Subcutaneous adipose tissue (tissue), 4 donors: ENCODE measurements around the gene RNF113B. TPM values are rescaled to one million over a fixed set of nuclear protein-coding genes. Genes with fewer than 3 reads are reported as not detected.

Experiments
- CTCF ChIP-seq: fragments of 450-650 bp; IDR thresholded peaks from one replicate; pipeline ENCODE4 v1.5.1; 2016; ENCODE audit warnings: low read depth, mild to moderate bottlenecking, control low read depth, antibody characterized with exemption, moderate library complexity
- total RNA-seq, 4 donors: library from RNA; depleted of rRNA; stranded (reverse); fragments of >200 nt; gene quantifications; one replicate each; pipeline ENCODE4 v1.1.0, GENCODE V29; 2016

Gene RNF113B
- total RNA-seq, 4 donors from 2014 or later: not detected

GRCh38 chr13:98174307-98174706 is 2.8 kb downstream of the RNF113B start:
- no peak for TF ChIP-seq CTCF

- TF ChIP-seq CTCF: no peak
Measured at GRCh38 chr13:98173431-98174152, 3.5 kb downstream of the RNF113B start.

- TF ChIP-seq CTCF: no peak
Measured at GRCh38 chr13:98172590-98173422, 4.3 kb downstream of the RNF113B start.

- TF ChIP-seq CTCF: no peak
Measured at GRCh38 chr13:98171900-98172589, 5.0 kb downstream of the RNF113B start.

- TF ChIP-seq CTCF: no peak
Measured at GRCh38 chr13:98169331-98169730, 7.7 kb downstream of the RNF113B start.

- TF ChIP-seq CTCF: no peak
Measured at GRCh38 chr13:98162935-98163334, 14.1 kb downstream of the RNF113B start.
